Measurements from ENCODE around the gene ZNF483. TPM values are rescaled to one million over a fixed set of nuclear protein-coding genes. Genes with fewer than 3 reads are reported as not detected.
"Not testable (repeated sequence)": the region's sequence is repeated elsewhere in the genome, so short reads cannot be mapped to it uniquely, and the experiment has no call there.

ZNF483 gene
- total RNA-seq, 1 experiment from 2014 or later = 4.8 TPM

DNA sequence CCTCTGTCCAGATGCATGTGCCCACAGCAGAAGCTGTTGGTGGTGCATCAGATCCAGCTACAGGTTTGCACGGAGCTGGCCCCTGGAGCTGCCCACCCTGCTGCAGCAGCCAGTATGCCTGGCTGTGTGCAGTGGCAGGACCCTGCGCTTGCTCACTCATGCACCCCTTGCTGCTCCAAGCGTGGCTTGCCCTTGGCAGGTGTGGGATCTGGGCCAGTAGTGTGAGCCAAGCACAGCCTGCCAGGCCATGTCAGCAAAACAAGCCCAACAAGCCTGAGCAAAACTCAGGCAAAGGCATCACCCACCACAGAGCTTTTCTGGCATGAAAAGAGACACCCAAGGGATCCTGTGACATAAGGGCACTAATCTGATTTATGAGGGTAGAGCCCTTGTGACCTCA lies 22.5 kb upstream of the ZNF483 start:
- no peaks in the 10 kb centered on the region for H3K4me1 ChIP-seq (ENCODE audit: control insufficient read depth, insufficient read depth, low read length)
- ChIA-PET POLR2A (no interaction called here), CTCF (no interaction called here)
- H3K9me3 ChIP-seq (ENCODE audit: control insufficient read depth, insufficient read depth, low read depth, low read length) = no peaks in the 10 kb centered on the region
- ATAC-seq (no peak), DNase-seq (ENCODE audit: low read depth, low spot score) (no peak)
- no peaks in the 10 kb centered on the region for H3K36me3 ChIP-seq (ENCODE audit: control insufficient read depth, insufficient read depth, low read length)
- BruUV-seq (replicated peaks) = no TSS peak
- no peaks in the 10 kb centered on the region for H3K27me3 ChIP-seq (ENCODE audit: control insufficient read depth, insufficient read depth, low read length)
- no peak for TF ChIP-seq SIN3A (IDR thresholded peaks at IDR 0.05; ENCODE audit: borderline replicate concordance, insufficient read depth, low read depth, low read length)
- intact Hi-C loops (cut with micrococcal nuclease; ENCODE audit: unreplicated experiment) = no loop called here
- H3K27ac ChIP-seq (ENCODE audit: low read length) = no peak overlapping the region
- in situ Hi-C loops (cut with HindIII; ENCODE audit: low pct_unique_long_range_greater_than_20kb, low sequenced_read_pairs) = no loop called here
- H3K4me3 ChIP-seq (ENCODE audit: low read depth in 2 of 2, low read length in 2 of 2) = no peak overlapping the region

GRCh38 chr9:111511581-111511980 lies 13.4 kb upstream of the ZNF483 start:
- CTCF ChIA-PET; intact Hi-C loops (cut with micrococcal nuclease; ENCODE audit: unreplicated experiment); H3K9me3 ChIP-seq (ENCODE audit: control insufficient read depth, insufficient read depth, low read depth, low read length); ATAC-seq; H3K36me3 ChIP-seq (ENCODE audit: control insufficient read depth, insufficient read depth, low read length); H3K4me1 ChIP-seq (ENCODE audit: control insufficient read depth, insufficient read depth, low read length); H3K27ac ChIP-seq (ENCODE audit: low read length); BruUV-seq (replicated peaks); POLR2A ChIA-PET; DNase-seq (ENCODE audit: low read depth, low spot score); H3K4me3 ChIP-seq (ENCODE audit: low read depth in 2 of 2, low read length in 2 of 2); H3K27me3 ChIP-seq (ENCODE audit: control insufficient read depth, insufficient read depth, low read length); in situ Hi-C loops (cut with HindIII; ENCODE audit: low pct_unique_long_range_greater_than_20kb, low sequenced_read_pairs): not testable (repeated sequence)

GRCh38 chr9:111514967-111515366 lies 10.0 kb upstream of the ZNF483 start:
- no peak overlapping the region for H3K27ac ChIP-seq (ENCODE audit: low read length)

More at GRCh38 chr9:111514967-111515366, 10.0 kb upstream of the ZNF483 start:
- POLR2A ChIA-PET = no interaction called here
- no peaks in the 10 kb centered on the region for H3K27me3 ChIP-seq (ENCODE audit: control insufficient read depth, insufficient read depth, low read length)
- in situ Hi-C loops (cut with HindIII; ENCODE audit: low pct_unique_long_range_greater_than_20kb, low sequenced_read_pairs) = no loop called here
- intact Hi-C loops (cut with micrococcal nuclease; ENCODE audit: unreplicated experiment) = no loop called here
- TF ChIP-seq, protein P1, sequence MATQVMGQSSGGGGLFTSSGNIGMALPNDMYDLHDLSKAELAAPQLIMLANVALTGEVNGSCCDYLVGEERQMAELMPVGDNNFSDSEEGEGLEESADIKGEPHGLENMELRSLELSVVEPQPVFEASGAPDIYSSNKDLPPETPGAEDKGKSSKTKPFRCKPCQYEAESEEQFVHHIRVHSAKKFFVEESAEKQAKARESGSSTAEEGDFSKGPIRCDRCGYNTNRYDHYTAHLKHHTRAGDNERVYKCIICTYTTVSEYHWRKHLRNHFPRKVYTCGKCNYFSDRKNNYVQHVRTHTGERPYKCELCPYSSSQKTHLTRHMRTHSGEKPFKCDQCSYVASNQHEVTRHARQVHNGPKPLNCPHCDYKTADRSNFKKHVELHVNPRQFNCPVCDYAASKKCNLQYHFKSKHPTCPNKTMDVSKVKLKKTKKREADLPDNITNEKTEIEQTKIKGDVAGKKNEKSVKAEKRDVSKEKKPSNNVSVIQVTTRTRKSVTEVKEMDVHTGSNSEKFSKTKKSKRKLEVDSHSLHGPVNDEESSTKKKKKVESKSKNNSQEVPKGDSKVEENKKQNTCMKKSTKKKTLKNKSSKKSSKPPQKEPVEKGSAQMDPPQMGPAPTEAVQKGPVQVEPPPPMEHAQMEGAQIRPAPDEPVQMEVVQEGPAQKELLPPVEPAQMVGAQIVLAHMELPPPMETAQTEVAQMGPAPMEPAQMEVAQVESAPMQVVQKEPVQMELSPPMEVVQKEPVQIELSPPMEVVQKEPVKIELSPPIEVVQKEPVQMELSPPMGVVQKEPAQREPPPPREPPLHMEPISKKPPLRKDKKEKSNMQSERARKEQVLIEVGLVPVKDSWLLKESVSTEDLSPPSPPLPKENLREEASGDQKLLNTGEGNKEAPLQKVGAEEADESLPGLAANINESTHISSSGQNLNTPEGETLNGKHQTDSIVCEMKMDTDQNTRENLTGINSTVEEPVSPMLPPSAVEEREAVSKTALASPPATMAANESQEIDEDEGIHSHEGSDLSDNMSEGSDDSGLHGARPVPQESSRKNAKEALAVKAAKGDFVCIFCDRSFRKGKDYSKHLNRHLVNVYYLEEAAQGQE (IDR thresholded peaks at IDR 0.05; ENCODE audit: insufficient read depth in 1 of 2, low read depth in 2 of 2, low read length in 1 of 2) = no peak
- TF ChIP-seq, protein P2, sequence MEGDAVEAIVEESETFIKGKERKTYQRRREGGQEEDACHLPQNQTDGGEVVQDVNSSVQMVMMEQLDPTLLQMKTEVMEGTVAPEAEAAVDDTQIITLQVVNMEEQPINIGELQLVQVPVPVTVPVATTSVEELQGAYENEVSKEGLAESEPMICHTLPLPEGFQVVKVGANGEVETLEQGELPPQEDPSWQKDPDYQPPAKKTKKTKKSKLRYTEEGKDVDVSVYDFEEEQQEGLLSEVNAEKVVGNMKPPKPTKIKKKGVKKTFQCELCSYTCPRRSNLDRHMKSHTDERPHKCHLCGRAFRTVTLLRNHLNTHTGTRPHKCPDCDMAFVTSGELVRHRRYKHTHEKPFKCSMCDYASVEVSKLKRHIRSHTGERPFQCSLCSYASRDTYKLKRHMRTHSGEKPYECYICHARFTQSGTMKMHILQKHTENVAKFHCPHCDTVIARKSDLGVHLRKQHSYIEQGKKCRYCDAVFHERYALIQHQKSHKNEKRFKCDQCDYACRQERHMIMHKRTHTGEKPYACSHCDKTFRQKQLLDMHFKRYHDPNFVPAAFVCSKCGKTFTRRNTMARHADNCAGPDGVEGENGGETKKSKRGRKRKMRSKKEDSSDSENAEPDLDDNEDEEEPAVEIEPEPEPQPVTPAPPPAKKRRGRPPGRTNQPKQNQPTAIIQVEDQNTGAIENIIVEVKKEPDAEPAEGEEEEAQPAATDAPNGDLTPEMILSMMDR (IDR thresholded peaks at IDR 0.05) = no peak
- TF ChIP-seq POLR2AphosphoS5 (IDR thresholded peaks at IDR 0.05; ENCODE audit: low read depth, low read length) (no peak), SIN3A (IDR thresholded peaks at IDR 0.05; ENCODE audit: borderline replicate concordance, insufficient read depth, low read depth, low read length) (no peak), TCF7L2 (IDR thresholded peaks at IDR 0.05; ENCODE audit: low read depth, low read length) (no peak)
- DNase-seq (ENCODE audit: low read depth, low spot score) = no peak
- H3K9me3 ChIP-seq (ENCODE audit: control insufficient read depth, insufficient read depth, low read depth, low read length) = no peaks in the 10 kb centered on the region
- ATAC-seq = no peak
- no peaks in the 10 kb centered on the region for H3K36me3 ChIP-seq (ENCODE audit: control insufficient read depth, insufficient read depth, low read length)
- CTCF ChIA-PET = no interaction called here
- no peak overlapping the region for H3K4me3 ChIP-seq (ENCODE audit: low read depth in 2 of 2, low read length in 2 of 2)
- no TSS peak for BruUV-seq (replicated peaks)
- H3K4me1 ChIP-seq (ENCODE audit: control insufficient read depth, insufficient read depth, low read length) = 0 out of 2 replicates have a peak, but pooled peaks cover 5% of the 10 kb centered on the region
